GM12872 (cell line): ENCODE data around the gene TMEM132D.

ENCODE experiments used
- TF ChIP-seq, protein P1 (sequence below): IDR thresholded peaks from 3 replicates; pipeline ENCODE4 v1.5.1; 2011; ENCODE audit warnings: low read depth, mild to moderate bottlenecking, low read length, moderate library complexity; ENCODE audit not compliant: insufficient read depth

The TMEM132D gene

DNA sequence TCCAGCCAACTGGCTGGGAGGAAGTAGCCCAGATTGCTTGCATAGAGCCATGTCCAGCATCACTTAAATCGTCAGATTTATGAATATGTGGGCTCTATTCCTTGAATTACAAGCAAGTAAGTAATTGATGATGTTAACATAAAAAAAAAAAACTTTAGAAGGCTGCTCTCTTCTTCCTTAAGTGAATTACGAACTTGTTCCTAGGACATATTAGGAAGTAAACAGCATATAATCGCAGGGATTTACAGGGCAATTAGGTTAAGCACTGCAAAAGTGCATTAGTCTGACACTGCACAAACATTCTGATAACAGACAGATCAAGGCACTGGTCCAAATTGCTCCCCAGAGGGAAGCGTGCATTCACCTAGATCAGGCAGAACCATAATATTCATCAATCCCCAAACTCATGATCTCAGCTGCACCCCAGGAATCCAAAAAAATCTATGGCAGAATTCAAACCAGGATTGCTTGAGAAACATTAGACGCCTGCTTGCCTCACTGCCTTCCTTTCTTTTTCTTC is 293.2 kb downstream of the TMEM132D start:
- TF ChIP-seq, protein P1, sequence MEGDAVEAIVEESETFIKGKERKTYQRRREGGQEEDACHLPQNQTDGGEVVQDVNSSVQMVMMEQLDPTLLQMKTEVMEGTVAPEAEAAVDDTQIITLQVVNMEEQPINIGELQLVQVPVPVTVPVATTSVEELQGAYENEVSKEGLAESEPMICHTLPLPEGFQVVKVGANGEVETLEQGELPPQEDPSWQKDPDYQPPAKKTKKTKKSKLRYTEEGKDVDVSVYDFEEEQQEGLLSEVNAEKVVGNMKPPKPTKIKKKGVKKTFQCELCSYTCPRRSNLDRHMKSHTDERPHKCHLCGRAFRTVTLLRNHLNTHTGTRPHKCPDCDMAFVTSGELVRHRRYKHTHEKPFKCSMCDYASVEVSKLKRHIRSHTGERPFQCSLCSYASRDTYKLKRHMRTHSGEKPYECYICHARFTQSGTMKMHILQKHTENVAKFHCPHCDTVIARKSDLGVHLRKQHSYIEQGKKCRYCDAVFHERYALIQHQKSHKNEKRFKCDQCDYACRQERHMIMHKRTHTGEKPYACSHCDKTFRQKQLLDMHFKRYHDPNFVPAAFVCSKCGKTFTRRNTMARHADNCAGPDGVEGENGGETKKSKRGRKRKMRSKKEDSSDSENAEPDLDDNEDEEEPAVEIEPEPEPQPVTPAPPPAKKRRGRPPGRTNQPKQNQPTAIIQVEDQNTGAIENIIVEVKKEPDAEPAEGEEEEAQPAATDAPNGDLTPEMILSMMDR: no peak

DNA sequence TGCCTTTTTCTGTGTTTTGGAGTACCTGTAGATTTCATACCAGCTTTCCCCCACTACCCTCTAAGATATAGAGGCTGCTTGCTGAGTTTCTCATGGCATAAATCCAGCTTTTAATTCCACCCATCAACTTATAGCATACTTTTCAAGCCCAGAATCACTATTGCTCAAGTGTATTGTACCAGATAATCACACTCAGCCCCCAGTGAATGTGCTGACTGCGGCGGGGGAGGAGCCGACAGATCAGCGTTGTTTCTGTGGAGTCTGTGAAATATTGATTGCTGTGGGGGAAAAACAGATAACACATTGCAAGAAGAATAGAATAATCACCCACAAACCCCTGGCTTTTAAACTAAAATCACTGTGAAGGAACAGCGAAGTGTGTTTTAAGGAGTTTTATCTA is 296.1 kb downstream of the TMEM132D start:
- TF ChIP-seq, protein P1: no peak

DNA sequence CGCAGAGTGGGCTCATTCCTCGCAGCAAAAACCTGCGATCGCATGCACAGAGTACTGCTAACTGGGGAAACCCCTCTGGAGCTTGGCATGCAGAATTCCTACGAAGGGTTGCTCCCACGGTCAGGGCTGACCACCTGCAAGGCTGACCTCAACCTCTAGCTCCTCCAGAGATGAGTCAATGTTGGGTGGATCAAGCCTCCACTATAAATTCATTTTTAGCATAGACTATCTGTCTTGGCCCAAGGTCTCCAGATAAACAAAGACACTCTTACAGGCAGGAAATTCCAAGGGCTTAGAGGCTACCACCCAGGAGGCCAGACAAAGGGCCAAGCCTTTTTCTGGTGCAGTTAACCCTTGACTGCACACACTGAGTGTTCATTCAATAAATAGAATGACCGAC is 296.5 kb downstream of the TMEM132D start:
- TF ChIP-seq, protein P1: no peak

DNA sequence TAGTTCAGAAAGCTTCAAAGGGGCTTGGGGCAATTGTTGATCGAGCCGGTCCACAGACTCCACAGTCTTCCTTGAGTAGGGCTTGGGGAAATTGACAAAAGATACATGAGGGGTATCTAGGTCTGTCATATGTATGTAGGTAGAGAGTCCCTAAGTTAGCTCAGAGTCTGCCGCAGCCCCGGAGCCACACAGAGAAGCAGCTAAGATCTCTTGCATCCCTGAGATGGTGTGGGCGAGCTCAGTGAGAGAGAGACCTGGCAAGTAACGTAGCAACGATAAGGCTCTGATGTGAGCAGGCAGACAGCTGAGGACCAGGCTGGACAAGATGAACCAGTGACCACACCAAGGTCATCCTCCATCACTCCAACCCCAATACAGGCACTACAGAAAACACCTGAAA is 297.6 kb downstream of the TMEM132D start:
- TF ChIP-seq, protein P1: no peak

DNA sequence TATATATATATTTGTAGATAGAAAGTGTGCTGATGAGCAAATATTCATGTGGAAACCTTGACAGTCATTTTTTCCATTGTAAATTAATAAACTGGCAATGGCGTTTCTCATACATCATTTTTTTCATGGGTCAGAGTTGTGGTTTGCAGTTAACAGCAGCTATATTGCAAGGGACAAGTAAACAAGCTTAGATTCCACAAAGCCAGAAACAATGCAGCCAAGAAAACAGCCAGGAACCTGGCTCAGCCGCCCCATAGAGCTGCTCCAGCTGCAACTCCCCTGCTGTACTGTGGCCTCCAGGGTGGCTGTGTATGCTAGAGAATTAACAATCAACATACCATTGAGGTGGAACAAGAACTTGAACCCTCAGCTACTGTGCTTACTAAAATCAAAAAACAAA is 298.2 kb downstream of the TMEM132D start:
- TF ChIP-seq, protein P1: no peak

DNA sequence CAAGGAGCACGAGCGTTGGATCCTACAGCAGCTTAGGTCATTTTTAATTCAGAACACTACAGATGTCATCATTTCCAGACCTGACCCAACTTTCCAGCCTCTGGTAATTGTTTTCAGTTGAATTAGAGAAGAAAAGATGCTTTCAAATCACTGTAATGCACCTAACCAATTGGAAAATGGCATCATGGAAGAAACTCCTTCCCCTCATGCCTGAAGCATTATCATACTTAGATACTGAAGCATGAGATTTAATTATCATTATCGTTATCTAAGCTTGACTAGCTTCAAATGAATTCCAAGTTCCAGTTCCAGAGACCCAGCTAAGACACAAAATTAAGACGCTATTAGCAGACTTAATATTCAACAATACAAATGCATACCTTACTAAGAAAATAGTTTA is 299.3 kb downstream of the TMEM132D start:
- TF ChIP-seq, protein P1: no peak

DNA sequence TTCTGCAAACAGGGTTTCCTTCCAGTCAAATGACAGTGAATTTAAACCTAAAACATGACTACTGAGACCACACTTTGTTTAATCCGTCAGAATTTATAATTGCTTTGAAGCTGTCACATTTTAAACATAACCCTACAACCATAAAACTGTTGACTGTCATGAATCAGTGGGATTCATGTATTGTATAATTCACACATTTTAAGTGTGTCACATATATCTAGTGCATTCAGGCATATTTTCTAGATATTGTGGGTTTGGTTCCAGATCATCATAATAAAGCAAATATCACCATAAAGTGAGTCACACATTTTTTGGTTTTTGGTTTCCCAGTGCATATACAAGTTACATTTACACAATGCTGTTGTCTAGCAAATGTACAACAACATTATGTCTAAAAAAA is 304.4 kb downstream of the TMEM132D start:
- TF ChIP-seq, protein P1: no peak

DNA sequence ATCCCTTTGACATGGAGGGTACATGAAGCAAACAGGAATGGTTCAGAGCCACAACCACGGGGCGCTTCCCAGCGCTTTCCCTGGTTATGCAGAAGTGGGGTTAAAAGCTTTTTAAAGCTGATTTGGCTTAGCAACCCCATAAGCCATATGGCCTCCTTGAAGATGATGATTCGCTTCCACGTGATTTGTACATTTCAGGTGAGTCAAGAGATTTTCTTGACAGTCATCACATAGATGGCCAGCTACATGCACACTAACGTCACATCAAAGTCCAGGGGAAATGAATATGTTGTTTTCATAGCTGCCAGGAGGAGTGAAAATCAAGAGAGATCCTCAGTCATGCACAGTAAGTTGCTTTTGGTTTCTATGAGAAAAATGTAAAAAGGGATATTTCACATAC is 309.7 kb downstream of the TMEM132D start:
- TF ChIP-seq, protein P1: no peak
